Endothelial cell of umbilical vein (primary cell): ENCODE results near the gene POU6F2. TPM values are rescaled to one million over a fixed set of nuclear protein-coding genes. Genes with fewer than 3 reads are reported as not detected.

Experiments
- BruUV-seq: library from RNA; stranded (reverse); fragments of 400-500 nt; replicated peaks from 2 replicates; lab custom pipeline; 2021; lab: Mats Ljungman, UMichigan
- CTCF ChIA-PET: fragments of 300-600, 350-600 bp; sonication (Branson Sonifier 250); formaldehyde crosslinking; loops from one replicate; lab custom pipeline; 2021; ENCODE audit warnings: antibody characterized with exemption, inconsistent platforms; lab: Charles Lee
- POLR2A ChIA-PET: fragments of 300-600, 350-600 bp; sonication (Branson Sonifier 250); formaldehyde crosslinking; loops from one replicate; lab custom pipeline; 2021; ENCODE audit warnings: antibody characterized with exemption, inconsistent platforms; lab: Charles Lee
- DNase-seq: peaks from one replicate; pipeline ENCODE4 v3.0.0-alpha.2; 2011; ENCODE audit warnings: low read depth, low spot score
- FAIRE-seq: peaks from 2 replicates; lab custom pipeline; 2011; peaks lifted over from hg19 to GRCh38; lab: Jason Lieb, UNC
- H2AFZ ChIP-seq: 2 replicates; pipeline ENCODE4 v1.6.0; 2012; ENCODE audit warnings: low read depth, low read length, control low read depth, inconsistent platforms
- H3K27ac ChIP-seq: 2 replicates; pipeline ENCODE4 v1.5.1; 2011; ENCODE audit warnings: low read depth, mild to moderate bottlenecking, control low read depth, low read length, moderate library complexity; ENCODE audit not compliant: insufficient read depth
- H3K27me3 ChIP-seq, 2 experiments: 2 replicates each; pipeline versions ENCODE4 v1.6.0 to v1.6.1; 2011; ENCODE audit warnings: low read length in 2 of 2, mixed read lengths in 1 of 2; ENCODE audit not compliant: control insufficient read depth in 2 of 2, insufficient read depth in 2 of 2
- H3K36me3 ChIP-seq, 2 experiments: 2 replicates in 1 of 2; 3 replicates in 1 of 2; pipeline ENCODE4 v1.5.1; 2011; ENCODE audit warnings: low read length in 2 of 2, mild to moderate bottlenecking in 1 of 2, moderate library complexity in 1 of 2; ENCODE audit not compliant: control insufficient read depth in 2 of 2, insufficient read depth in 2 of 2; ENCODE audit errors: extremely low read depth in 1 of 2
- H3K4me1 ChIP-seq: 3 replicates; pipeline ENCODE4 v1.5.1; 2011; ENCODE audit warnings: mild to moderate bottlenecking, low read length; ENCODE audit not compliant: control insufficient read depth, insufficient read depth; ENCODE audit errors: extremely low read depth
- H3K4me2 ChIP-seq: 2 replicates; pipeline ENCODE4 v1.6.1; 2011; ENCODE audit warnings: low read length, control low read depth, mixed read lengths; ENCODE audit not compliant: insufficient read depth
- H3K4me3 ChIP-seq, 3 experiments: fragments of 200-600 bp in 1 of 3; sonication (generic), shearing (Covaris generic) in 1 of 3; replicated peaks in 1 of 3; 2 replicates each; pipeline ENCODE4 v1.5.1; 2011 to 2016; ENCODE audit warnings: control low read depth in 3 of 3, low read length in 3 of 3, mild to moderate bottlenecking in 2 of 3, inconsistent platforms in 1 of 3, low read depth in 1 of 3, moderate library complexity in 1 of 3; ENCODE audit not compliant: insufficient read depth in 1 of 3
- H3K79me2 ChIP-seq: 2 replicates; pipeline ENCODE4 v1.6.0; 2012; ENCODE audit warnings: low read length, inconsistent platforms; ENCODE audit not compliant: control insufficient read depth, insufficient read depth
- H3K9ac ChIP-seq: replicated peaks from 2 replicates; pipeline ENCODE3; 2011; ENCODE audit warnings: low read length, control low read depth; ENCODE audit not compliant: insufficient read depth; ENCODE audit errors: extremely low read depth
- H3K9me1 ChIP-seq: replicated peaks from 3 replicates; pipeline ENCODE4 v1.6.0; 2011; ENCODE audit warnings: mild to moderate bottlenecking, low read length; ENCODE audit not compliant: control insufficient read depth, insufficient read depth; ENCODE audit errors: extremely low read depth
- H3K9me3 ChIP-seq: replicated peaks from 2 replicates; pipeline ENCODE4 v1.5.1; 2012; ENCODE audit warnings: low read length, inconsistent platforms; ENCODE audit not compliant: control insufficient read depth, insufficient read depth
- H4K20me1 ChIP-seq: replicated peaks from 2 replicates; pipeline ENCODE3; 2011; ENCODE audit warnings: mild to moderate bottlenecking, low read length; ENCODE audit not compliant: control insufficient read depth, insufficient read depth; ENCODE audit errors: extremely low read depth
- CTCF ChIP-seq, 2 donors: IDR thresholded peaks; 1 replicate in 1 of 2; 2 replicates in 1 of 2; pipeline ENCODE4 v1.5.1; 2011; ENCODE audit warnings: low read length in 2 of 2, mild to moderate bottlenecking in 2 of 2, moderate library complexity in 2 of 2, control low read depth in 1 of 2, inconsistent platforms in 1 of 2, low read depth in 1 of 2; ENCODE audit not compliant: insufficient read depth in 1 of 2; ENCODE audit errors: extremely low read depth in 1 of 2
- EZH2 ChIP-seq: IDR thresholded peaks from 2 replicates; pipeline ENCODE4 v1.6.1; 2012; ENCODE audit warnings: borderline replicate concordance, low read depth, mild to moderate bottlenecking, moderate library complexity, low read length, inconsistent platforms; ENCODE audit not compliant: severe bottlenecking
- FOS ChIP-seq: IDR thresholded peaks from 2 replicates; pipeline ENCODE4 v1.6.1; 2011; ENCODE audit warnings: mild to moderate bottlenecking, low read length, moderate library complexity, borderline replicate concordance; ENCODE audit not compliant: insufficient read depth
- GATA2 ChIP-seq: IDR thresholded peaks from 2 replicates; pipeline ENCODE4 v1.7.0; 2011; ENCODE audit warnings: low read depth, mild to moderate bottlenecking, moderate library complexity, mixed read lengths, low read length; ENCODE audit not compliant: insufficient read length, insufficient read depth
- JUN ChIP-seq: IDR thresholded peaks from 2 replicates; pipeline ENCODE4 v1.6.1; 2011; ENCODE audit warnings: borderline replicate concordance, low read depth; ENCODE audit not compliant: insufficient read length, insufficient read depth
- MAX ChIP-seq: IDR thresholded peaks from 2 replicates; pipeline ENCODE4 v1.6.1; 2011; ENCODE audit not compliant: insufficient read depth, insufficient read length
- MYC ChIP-seq: IDR thresholded peaks from one replicate; pipeline ENCODE4 v1.6.1; 2011; ENCODE audit warnings: mild to moderate bottlenecking, low read depth, low read length
- POLR2A ChIP-seq: IDR thresholded peaks from 2 replicates; pipeline ENCODE4 v1.6.1; 2012; ENCODE audit warnings: low read depth, mild to moderate bottlenecking, control low read depth, low read length
- POLR2AphosphoS5 ChIP-seq: IDR thresholded peaks from 2 replicates; pipeline ENCODE4 v1.6.1; 2012; ENCODE audit warnings: low read depth, mild to moderate bottlenecking, control low read depth, low read length, moderate library complexity; ENCODE audit not compliant: insufficient read depth
- dilution Hi-C: fragments of 300-500 bp; cut with MboI; formaldehyde crosslinking; loops from one replicate; pipeline ENCODE4 v1.15.0; 2019; ENCODE audit warnings: low sequenced_read_pairs; ENCODE audit not compliant: extremely low pct_ligation_motif_present
- intact Hi-C: fragments of 100-400 bp; cut with micrococcal nuclease; formaldehyde crosslinking; loops from one replicate; pipeline ENCODE4 v1.10.0; 2022
- polyA plus RNA-seq, 4 experiments: library from polyadenylated mRNA; depleted of rRNA in 3 of 4; stranded (reverse) in 3 of 4; unstranded in 1 of 4; fragments of >200 nt; gene quantifications; 2 replicates each; pipeline versions ENCODE4 v1.2.1 to v1.2.3, GENCODE V29; 2011 to 2012; ENCODE audit warnings: missing spikeins in 1 of 4
- total RNA-seq: library from RNA; stranded (reverse); gene quantifications from 2 replicates; pipeline ENCODE4 v1.2.3, GENCODE V29; 2021

Gene POU6F2
- total and polyA plus RNA-seq, 2 donors (not counting 3 experiments of a cell fraction or from before 2014, with no cell fraction given), result 0.29 TPM; not detected in 1

- Histone ChIP-seq H3K9ac (no peak overlapping the region), H3K9me1 (no peaks in the 10 kb centered on the region), H3K79me2 (no peaks in the 10 kb centered on the region), H4K20me1 (no peaks in the 10 kb centered on the region), H3K4me1 (no peaks in the 10 kb centered on the region), H3K27me3 (no peaks in the 10 kb centered on the region), H3K4me3 (no peak overlapping the region), H3K4me2 (no peak overlapping the region), H3K27ac (no peak overlapping the region), H3K36me3 (no peaks in the 10 kb centered on the region), H2AFZ (no peak overlapping the region), H3K9me3 (no peaks in the 10 kb centered on the region)
- ChIA-PET CTCF (no interaction called here), POLR2A (no interaction called here)
- FAIRE-seq (no peak), DNase-seq (no peak)
- BruUV-seq, result no TSS peak
- dilution Hi-C loops, result no loop called here
- intact Hi-C loops, result no loop called here
- TF ChIP-seq MAX (no peak), GATA2 (no peak), POLR2A (no peak), CTCF (IDR thresholded peaks at IDR 0.05; ENCODE audit: extremely low read depth in 1 of 2, insufficient read depth in 1 of 2, low read depth in 1 of 2, low read length in 2 of 2) (no peak), POLR2AphosphoS5 (no peak), FOS (no peak), MYC (no peak), EZH2 (no peak), JUN (no peak)
Measured at GRCh38 chr7:39383136-39383535, 405.4 kb downstream of the POU6F2 start.
